SK-N-SH (cell line): Measurements from ENCODE around the gene THSD8.

Experiments
- EP300 ChIP-seq, 2 experiments: IDR thresholded peaks; 2 replicates each; pipeline versions ENCODE4 v1.4.0 to v1.6.1; 2012; ENCODE audit warnings: borderline replicate concordance in 1 of 2, low read depth in 1 of 2, low read length in 1 of 2
- FOSL2 ChIP-seq: IDR thresholded peaks from 2 replicates; pipeline ENCODE4 v1.4.0; 2012; ENCODE audit warnings: low read depth, mild to moderate bottlenecking, moderate library complexity, borderline replicate concordance
- POLR2AphosphoS5 ChIP-seq: IDR thresholded peaks from 2 replicates; pipeline ENCODE4 v1.6.1; 2012; ENCODE audit warnings: low read depth, low read length
- TF ChIP-seq, protein P1 (sequence below): IDR thresholded peaks from 2 replicates; pipeline ENCODE4 v1.4.0; 2012; ENCODE audit warnings: low read depth
- TF ChIP-seq, protein P2 (sequence below): fragments of 200-600 bp; sonication (generic); IDR thresholded peaks from 2 replicates; pipeline ENCODE4 v1.6.1; 2017; ENCODE audit warnings: antibody characterized with exemption, mild to moderate bottlenecking, moderate library complexity
- TF ChIP-seq, protein P3 (sequence below): IDR thresholded peaks from 2 replicates; pipeline ENCODE4 v1.6.1; 2012; ENCODE audit warnings: mild to moderate bottlenecking, low read depth, low read length, moderate library complexity

DNA sequence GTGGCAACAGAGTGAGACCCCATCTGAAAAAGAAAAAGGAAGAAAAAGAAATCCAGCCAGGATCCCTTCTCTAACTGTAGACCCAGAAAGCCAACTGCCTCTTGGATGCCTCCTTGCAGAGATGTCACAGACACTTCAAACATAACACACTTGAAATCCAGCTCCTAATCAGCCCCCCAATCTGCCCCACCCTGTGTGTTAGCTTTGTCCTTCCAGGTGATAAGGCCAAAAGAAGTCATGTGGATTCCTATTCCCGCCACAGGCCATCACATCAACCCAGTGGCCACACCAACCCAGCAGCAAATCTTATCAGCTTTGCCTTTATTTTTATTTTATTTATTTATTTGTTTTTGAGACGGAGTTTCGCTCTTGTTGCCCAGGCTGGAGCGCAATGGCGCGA is 42.2 kb upstream of the THSD8 start:
- TF ChIP-seq POLR2AphosphoS5 (no peak), EP300 (IDR thresholded peaks at IDR 0.05; ENCODE audit: borderline replicate concordance in 1 of 2, low read depth in 1 of 2, low read length in 1 of 2) (no peak), FOSL2 (no peak)
- TF ChIP-seq, protein P1, sequence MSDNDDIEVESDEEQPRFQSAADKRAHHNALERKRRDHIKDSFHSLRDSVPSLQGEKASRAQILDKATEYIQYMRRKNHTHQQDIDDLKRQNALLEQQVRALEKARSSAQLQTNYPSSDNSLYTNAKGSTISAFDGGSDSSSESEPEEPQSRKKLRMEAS, result no peak
- TF ChIP-seq, protein P2, sequence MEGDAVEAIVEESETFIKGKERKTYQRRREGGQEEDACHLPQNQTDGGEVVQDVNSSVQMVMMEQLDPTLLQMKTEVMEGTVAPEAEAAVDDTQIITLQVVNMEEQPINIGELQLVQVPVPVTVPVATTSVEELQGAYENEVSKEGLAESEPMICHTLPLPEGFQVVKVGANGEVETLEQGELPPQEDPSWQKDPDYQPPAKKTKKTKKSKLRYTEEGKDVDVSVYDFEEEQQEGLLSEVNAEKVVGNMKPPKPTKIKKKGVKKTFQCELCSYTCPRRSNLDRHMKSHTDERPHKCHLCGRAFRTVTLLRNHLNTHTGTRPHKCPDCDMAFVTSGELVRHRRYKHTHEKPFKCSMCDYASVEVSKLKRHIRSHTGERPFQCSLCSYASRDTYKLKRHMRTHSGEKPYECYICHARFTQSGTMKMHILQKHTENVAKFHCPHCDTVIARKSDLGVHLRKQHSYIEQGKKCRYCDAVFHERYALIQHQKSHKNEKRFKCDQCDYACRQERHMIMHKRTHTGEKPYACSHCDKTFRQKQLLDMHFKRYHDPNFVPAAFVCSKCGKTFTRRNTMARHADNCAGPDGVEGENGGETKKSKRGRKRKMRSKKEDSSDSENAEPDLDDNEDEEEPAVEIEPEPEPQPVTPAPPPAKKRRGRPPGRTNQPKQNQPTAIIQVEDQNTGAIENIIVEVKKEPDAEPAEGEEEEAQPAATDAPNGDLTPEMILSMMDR, result no peak
- TF ChIP-seq, protein P3, sequence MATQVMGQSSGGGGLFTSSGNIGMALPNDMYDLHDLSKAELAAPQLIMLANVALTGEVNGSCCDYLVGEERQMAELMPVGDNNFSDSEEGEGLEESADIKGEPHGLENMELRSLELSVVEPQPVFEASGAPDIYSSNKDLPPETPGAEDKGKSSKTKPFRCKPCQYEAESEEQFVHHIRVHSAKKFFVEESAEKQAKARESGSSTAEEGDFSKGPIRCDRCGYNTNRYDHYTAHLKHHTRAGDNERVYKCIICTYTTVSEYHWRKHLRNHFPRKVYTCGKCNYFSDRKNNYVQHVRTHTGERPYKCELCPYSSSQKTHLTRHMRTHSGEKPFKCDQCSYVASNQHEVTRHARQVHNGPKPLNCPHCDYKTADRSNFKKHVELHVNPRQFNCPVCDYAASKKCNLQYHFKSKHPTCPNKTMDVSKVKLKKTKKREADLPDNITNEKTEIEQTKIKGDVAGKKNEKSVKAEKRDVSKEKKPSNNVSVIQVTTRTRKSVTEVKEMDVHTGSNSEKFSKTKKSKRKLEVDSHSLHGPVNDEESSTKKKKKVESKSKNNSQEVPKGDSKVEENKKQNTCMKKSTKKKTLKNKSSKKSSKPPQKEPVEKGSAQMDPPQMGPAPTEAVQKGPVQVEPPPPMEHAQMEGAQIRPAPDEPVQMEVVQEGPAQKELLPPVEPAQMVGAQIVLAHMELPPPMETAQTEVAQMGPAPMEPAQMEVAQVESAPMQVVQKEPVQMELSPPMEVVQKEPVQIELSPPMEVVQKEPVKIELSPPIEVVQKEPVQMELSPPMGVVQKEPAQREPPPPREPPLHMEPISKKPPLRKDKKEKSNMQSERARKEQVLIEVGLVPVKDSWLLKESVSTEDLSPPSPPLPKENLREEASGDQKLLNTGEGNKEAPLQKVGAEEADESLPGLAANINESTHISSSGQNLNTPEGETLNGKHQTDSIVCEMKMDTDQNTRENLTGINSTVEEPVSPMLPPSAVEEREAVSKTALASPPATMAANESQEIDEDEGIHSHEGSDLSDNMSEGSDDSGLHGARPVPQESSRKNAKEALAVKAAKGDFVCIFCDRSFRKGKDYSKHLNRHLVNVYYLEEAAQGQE, result no peak
